GM20000 (cell line): ENCODE results near the gene PTRH2.
A peak's percentile ranks its signal among the peaks of the same experiment; 100 is the strongest.

Experiments used
- DNase-seq: peaks from one replicate; pipeline ENCODE4 v3.0.0; 2012; ENCODE audit warnings: low spot score
- TF ChIP-seq, protein P1 (sequence below): IDR thresholded peaks from 2 replicates; pipeline ENCODE4 v1.5.1; 2012; ENCODE audit warnings: mild to moderate bottlenecking, control low read depth; ENCODE audit errors: extremely low read depth, missing control alignments

Gene PTRH2

DNA sequence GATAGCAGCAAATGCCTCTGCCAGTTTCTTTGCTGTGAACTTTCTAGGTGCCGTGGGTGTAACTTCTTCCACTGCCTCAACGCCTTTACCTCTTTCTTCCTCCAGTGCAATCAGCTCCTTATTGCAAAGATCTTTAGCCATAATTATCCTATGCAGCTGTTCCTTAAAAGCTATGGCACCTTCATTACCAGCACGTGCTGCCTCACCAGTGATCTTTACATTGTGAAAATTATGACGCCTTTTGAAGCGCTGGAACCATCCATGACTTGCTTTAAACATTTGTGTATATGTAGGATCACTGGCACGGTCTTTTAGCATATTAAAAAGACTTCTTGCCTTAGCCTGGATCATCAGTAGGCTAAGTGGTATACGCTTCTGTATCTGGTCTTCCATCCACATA, 8.0 kb downstream of the PTRH2 start:
- TF ChIP-seq, protein P1, sequence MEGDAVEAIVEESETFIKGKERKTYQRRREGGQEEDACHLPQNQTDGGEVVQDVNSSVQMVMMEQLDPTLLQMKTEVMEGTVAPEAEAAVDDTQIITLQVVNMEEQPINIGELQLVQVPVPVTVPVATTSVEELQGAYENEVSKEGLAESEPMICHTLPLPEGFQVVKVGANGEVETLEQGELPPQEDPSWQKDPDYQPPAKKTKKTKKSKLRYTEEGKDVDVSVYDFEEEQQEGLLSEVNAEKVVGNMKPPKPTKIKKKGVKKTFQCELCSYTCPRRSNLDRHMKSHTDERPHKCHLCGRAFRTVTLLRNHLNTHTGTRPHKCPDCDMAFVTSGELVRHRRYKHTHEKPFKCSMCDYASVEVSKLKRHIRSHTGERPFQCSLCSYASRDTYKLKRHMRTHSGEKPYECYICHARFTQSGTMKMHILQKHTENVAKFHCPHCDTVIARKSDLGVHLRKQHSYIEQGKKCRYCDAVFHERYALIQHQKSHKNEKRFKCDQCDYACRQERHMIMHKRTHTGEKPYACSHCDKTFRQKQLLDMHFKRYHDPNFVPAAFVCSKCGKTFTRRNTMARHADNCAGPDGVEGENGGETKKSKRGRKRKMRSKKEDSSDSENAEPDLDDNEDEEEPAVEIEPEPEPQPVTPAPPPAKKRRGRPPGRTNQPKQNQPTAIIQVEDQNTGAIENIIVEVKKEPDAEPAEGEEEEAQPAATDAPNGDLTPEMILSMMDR: no peak
- DNase-seq: no peak

DNA sequence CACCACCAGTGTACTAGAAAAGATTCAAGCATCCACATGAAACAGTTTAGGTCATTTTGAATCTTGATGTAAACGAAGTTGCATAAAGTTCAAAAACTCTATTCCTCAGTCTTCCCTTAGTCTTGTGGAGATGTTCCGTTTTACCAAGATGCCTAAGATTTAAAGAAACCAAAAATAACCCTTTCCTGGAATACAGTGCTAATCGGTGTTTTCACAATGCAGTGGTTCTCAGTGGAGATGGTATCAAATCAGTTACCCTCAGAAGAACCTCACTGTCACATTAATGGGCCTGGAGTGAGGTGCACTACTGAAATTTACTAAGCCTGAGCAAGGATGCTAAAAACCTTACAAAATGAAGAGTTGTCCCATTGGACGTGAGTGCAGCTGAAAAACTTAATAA, 9.1 kb downstream of the PTRH2 start:
- TF ChIP-seq, protein P1: no peak
- DNase-seq: no peak

DNA sequence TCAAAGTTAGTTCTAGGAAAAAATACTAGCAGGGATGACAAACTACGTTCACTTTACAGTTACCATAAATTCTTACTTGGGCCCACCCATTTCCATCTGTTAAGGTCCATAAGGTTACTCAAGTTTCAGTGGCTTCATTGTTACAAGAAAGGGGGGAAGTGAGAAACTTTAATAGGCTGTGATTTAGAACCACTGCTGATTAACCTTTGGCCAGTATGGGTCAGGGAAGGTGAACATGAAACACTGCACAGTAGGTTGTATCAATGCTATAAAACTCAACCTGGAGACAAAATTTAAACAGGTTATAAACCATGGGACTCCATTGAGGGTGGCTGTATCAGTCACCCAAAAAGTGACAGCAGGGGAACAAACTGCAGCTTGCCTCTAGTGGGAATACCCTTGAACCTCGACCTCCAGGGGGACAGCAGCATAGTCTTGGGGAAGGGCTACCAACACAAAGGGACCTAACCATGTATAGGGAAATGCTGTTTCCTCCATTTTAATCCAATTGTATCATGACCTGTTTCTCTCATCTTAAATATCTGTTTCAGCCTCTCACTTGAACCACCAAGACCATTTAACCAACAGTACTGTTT, 10.4 kb downstream of the PTRH2 start:
- TF ChIP-seq, protein P1: no peak
- peak; percentile 12 for DNase-seq

DNA sequence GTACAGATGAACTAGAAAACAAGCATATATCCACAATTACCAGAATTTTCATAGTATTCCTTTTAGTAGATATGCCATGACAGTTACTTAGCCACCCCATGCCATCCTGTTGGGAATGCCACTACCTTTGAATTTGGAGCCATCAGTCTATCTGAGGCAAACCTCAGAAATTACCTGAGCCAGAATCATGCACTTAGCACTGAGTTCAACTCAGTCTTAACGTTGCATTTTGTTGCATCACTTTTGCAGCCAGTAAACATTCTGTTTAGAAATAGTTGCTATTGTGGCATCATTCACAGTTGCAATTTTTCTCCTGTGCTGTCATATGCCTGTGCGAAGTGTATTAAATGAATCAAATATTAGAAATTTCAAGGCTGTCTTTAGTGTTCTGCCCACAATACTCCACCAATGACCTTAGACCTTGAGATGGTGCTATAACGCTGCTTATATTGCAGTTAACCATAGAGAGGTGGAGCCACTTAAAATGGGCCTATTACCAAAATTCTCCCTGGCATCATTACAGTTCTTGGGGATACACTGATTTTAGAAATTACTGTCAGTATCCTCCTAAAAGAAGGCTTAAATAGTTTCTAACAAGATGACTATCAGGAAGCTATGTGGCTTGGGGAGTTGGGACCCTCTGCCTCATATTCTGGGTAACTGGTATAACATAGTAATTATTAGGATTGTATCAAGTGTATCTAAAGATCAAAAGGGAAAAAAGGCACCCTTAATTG, 11.1 kb downstream of the PTRH2 start:
- no peak for DNase-seq
- TF ChIP-seq, protein P1: no peak

DNA sequence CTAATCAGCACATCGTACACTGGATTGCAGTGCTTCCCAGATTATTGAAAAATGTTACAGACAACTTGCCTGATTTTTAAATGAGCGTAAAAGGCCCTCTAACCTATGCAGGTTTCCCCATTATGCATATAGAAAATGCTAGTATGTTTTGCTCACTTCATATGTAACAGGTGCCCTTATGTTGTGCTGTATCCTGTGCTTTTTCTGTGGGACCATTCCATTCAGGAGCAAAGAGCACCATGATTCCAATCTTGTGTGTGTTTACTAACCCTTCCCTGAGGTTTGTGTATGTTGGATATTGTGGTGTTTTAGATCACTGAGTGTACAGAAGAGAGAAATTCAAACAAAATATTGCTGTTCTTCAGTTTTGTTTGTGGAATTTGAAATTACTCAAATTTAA, 12.9 kb downstream of the PTRH2 start:
- TF ChIP-seq, protein P1: no peak
- DNase-seq: no peak

DNA sequence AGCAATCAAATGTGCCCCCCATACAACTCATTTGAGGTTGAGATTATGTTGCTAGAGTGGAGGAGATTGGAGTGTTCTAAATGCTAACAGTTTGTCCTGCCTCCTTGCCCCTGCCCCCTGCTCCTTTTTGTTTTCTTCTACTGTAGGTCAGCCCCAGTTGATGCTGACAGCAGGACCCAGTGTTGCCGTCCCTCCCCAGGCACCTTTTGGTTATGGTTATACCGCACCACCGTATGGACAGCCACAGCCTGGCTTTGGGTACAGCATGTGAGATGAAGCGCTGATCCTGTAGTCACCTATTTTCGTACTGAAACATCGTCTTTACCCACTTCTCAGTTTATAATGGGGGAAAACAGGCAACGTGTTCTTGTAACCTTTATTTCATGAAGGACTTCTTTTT, 13.6 kb downstream of the PTRH2 start:
- no peak for DNase-seq
- TF ChIP-seq, protein P1: no peak

DNA sequence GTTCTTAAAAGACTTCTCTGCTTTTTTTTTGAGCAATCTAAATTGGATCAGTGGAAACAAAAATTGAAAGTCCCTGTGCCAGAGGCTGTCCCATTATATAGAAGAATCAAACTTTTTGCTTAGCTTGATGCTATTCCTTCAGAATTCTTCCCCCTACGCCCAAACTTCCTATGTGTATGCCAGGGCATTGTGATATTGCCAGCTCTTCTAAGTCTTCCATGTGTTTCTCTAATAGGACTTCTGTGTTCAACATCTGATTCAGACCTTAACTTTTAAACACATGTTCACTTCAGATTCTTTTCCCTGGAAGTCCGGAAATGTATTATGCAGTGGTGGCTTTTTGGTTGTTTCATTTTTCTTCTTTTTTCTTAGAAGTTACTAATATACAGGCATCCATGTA, 18.7 kb downstream of the PTRH2 start:
- no peak for DNase-seq

More for the DNA sequence above, 18.7 kb downstream of the PTRH2 start:
- TF ChIP-seq, protein P1: no peak
